Thyroid gland (tissue), 4 donors: Measurements from ENCODE around the gene ZNF283.

ENCODE experiments used
- POLR2A ChIP-seq, 2 donors: fragments of 450-650 bp; IDR thresholded peaks; one replicate each; pipeline ENCODE4 v1.6.1; 2017; ENCODE audit warnings: antibody characterized with exemption in 2 of 2, mild to moderate bottlenecking in 2 of 2, moderate library complexity in 1 of 2
- TF ChIP-seq, protein P1 (sequence below), 6 experiments: fragments of 200-600 bp in 3 of 6; fragments of 450-650 bp in 3 of 6; sonication (generic) in 3 of 6; IDR thresholded peaks; one replicate each; pipeline ENCODE4 v1.5.1; 2016 to 2019; ENCODE audit warnings: antibody characterized with exemption in 6 of 6, mild to moderate bottlenecking in 2 of 6, inconsistent platforms in 1 of 6, moderate library complexity in 1 of 6

DNA sequence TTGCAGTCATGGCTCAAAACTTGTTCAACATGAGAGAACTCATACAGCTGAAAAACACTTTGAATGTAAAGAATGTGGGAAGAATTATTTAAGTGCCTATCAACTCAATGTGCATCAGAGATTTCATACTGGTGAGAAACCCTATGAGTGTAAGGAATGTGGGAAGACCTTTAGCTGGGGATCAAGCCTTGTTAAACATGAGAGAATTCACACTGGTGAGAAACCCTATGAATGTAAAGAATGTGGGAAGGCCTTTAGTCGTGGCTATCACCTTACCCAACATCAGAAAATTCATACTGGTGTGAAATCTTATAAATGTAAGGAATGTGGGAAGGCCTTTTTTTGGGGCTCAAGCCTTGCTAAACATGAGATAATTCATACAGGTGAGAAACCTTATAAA lies 20.1 kb downstream of the ZNF283 start:
- TF ChIP-seq, protein P1, sequence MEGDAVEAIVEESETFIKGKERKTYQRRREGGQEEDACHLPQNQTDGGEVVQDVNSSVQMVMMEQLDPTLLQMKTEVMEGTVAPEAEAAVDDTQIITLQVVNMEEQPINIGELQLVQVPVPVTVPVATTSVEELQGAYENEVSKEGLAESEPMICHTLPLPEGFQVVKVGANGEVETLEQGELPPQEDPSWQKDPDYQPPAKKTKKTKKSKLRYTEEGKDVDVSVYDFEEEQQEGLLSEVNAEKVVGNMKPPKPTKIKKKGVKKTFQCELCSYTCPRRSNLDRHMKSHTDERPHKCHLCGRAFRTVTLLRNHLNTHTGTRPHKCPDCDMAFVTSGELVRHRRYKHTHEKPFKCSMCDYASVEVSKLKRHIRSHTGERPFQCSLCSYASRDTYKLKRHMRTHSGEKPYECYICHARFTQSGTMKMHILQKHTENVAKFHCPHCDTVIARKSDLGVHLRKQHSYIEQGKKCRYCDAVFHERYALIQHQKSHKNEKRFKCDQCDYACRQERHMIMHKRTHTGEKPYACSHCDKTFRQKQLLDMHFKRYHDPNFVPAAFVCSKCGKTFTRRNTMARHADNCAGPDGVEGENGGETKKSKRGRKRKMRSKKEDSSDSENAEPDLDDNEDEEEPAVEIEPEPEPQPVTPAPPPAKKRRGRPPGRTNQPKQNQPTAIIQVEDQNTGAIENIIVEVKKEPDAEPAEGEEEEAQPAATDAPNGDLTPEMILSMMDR (IDR thresholded peaks at IDR 0.05), result no peak
- no peak for TF ChIP-seq POLR2A (IDR thresholded peaks at IDR 0.05)
